Ishikawa (cell line): ENCODE results near the gene ADGRL3.
A peak's percentile ranks its signal among the peaks of the same experiment; 100 is the strongest.

Experiments used
- CEBPB ChIP-seq: IDR thresholded peaks from 2 replicates; pipeline ENCODE4 v1.6.1; 2012
- CREB1 ChIP-seq: IDR thresholded peaks from 2 replicates; pipeline ENCODE4 v1.6.1; 2012; ENCODE audit warnings: low read depth
- EGR1 ChIP-seq: IDR thresholded peaks from 2 replicates; pipeline ENCODE4 v1.6.1; 2012
- EP300 ChIP-seq: IDR thresholded peaks from 2 replicates; pipeline ENCODE4 v1.6.1; 2012; ENCODE audit warnings: borderline replicate concordance
- FOXM1 ChIP-seq: IDR thresholded peaks from 2 replicates; pipeline ENCODE4 v1.6.1; 2012; ENCODE audit warnings: low read depth, borderline replicate concordance
- MAX ChIP-seq: IDR thresholded peaks from 2 replicates; pipeline ENCODE4 v1.6.1; 2012
- NFIC ChIP-seq: IDR thresholded peaks from 2 replicates; pipeline ENCODE4 v1.6.1; 2012
- RAD21 ChIP-seq: IDR thresholded peaks from 2 replicates; pipeline ENCODE4 v1.6.1; 2012; ENCODE audit warnings: low read depth
- REST ChIP-seq: IDR thresholded peaks from 2 replicates; pipeline ENCODE4 v1.6.1; 2012; ENCODE audit warnings: low read depth, mild to moderate bottlenecking
- TAF1 ChIP-seq: IDR thresholded peaks from 2 replicates; pipeline ENCODE4 v1.6.1; 2012; ENCODE audit warnings: low read depth, mild to moderate bottlenecking
- TCF12 ChIP-seq: IDR thresholded peaks from 2 replicates; pipeline ENCODE4 v1.6.1; 2012; ENCODE audit warnings: low read depth
- TEAD4 ChIP-seq: IDR thresholded peaks from 2 replicates; pipeline ENCODE4 v1.6.1; 2012
- USF1 ChIP-seq: IDR thresholded peaks from 2 replicates; pipeline ENCODE4 v1.6.1; 2012
- YY1 ChIP-seq: IDR thresholded peaks from 2 replicates; pipeline ENCODE4 v1.6.1; 2012; ENCODE audit warnings: low read depth
- ZBTB7A ChIP-seq: IDR thresholded peaks from 2 replicates; pipeline ENCODE4 v1.6.1; 2012; ENCODE audit warnings: low read depth

The ADGRL3 gene

GRCh38 chr4:61500883-61501282 lies 300.8 kb downstream of the ADGRL3 start:
- TF ChIP-seq YY1 (no peak), NFIC (no peak), RAD21 (peak; percentile 52)

- no peak for TF ChIP-seq TCF12
- TF ChIP-seq FOXM1 = no peak
- TF ChIP-seq YY1 = no peak
- no peak for TF ChIP-seq CREB1
- no peak for TF ChIP-seq RAD21
These were observed 301.7 kb downstream of the ADGRL3 start for GRCh38 chr4:61501812-61502211.

- TF ChIP-seq CEBPB (no peak), EGR1 (no peak), REST (no peak), TEAD4 (no peak), ZBTB7A (no peak), USF1 (no peak), TCF12 (no peak), YY1 (no peak), NFIC (no peak), MAX (no peak), RAD21 (no peak), FOXM1 (no peak)
These were observed 305.9 kb downstream of the ADGRL3 start for GRCh38 chr4:61505773-61506685.

GRCh38 chr4:61507091-61507490 lies 307.0 kb downstream of the ADGRL3 start:
- TF ChIP-seq ZBTB7A = no peak
- no peak for TF ChIP-seq YY1
- no peak for TF ChIP-seq EP300
- TF ChIP-seq TAF1 = no peak
- no peak for TF ChIP-seq USF1
- no peak for TF ChIP-seq CREB1
- no peak for TF ChIP-seq REST
- TF ChIP-seq MAX = no peak
- no peak for TF ChIP-seq RAD21
- TF ChIP-seq CEBPB = no peak
- no peak for TF ChIP-seq TCF12

- TF ChIP-seq TEAD4 = peak; percentile 37; the same call in 1 of the 2 replicates
- TF ChIP-seq TAF1 = no peak
These were observed 311.8 kb downstream of the ADGRL3 start for GRCh38 chr4:61511716-61512488.

GRCh38 chr4:61514991-61515390 lies 314.9 kb downstream of the ADGRL3 start:
- TF ChIP-seq EP300 (no peak), RAD21 (no peak), TCF12 (no peak), YY1 (no peak), EGR1 (no peak), TAF1 (no peak)
